HG03354 (cell line): ENCODE measurements around the gene ATXN7L1.

ENCODE experiments used
- ATAC-seq: cut with Tn5 transposase; IDR thresholded peaks from one replicate; pipeline ENCODE4 v1.9.1; 2021; ENCODE audit warnings: mild to moderate bottlenecking; ENCODE audit not compliant: unreplicated experiment, poor library complexity, severe bottlenecking

Gene ATXN7L1

GRCh38 chr7:105691082-105691679 lies 185.2 kb downstream of the ATXN7L1 start:
- peak; percentile 49 for ATAC-seq

GRCh38 chr7:105690325-105690945 lies 186.0 kb downstream of the ATXN7L1 start:
- no peak for ATAC-seq

GRCh38 chr7:105689067-105689819 lies 187.2 kb downstream of the ATXN7L1 start:
- no peak for ATAC-seq

- no peak for ATAC-seq
Observed at GRCh38 chr7:105688617-105689016, 187.8 kb downstream of the ATXN7L1 start.

- no peak for ATAC-seq
Observed at GRCh38 chr7:105685161-105685560, 191.2 kb downstream of the ATXN7L1 start.

- no peak for ATAC-seq
Observed at GRCh38 chr7:105682341-105683060, 193.9 kb downstream of the ATXN7L1 start.

GRCh38 chr7:105680505-105681187 lies 195.8 kb downstream of the ATXN7L1 start:
- no peak for ATAC-seq

- ATAC-seq: peak; percentile 53
Observed at GRCh38 chr7:105678811-105679495, 197.4 kb downstream of the ATXN7L1 start.

GRCh38 chr7:105677817-105678573 lies 198.4 kb downstream of the ATXN7L1 start:
- ATAC-seq: peak; percentile 70

GRCh38 chr7:105677410-105677730 lies 199.0 kb downstream of the ATXN7L1 start:
- no peak for ATAC-seq

- no peak for ATAC-seq
Observed at GRCh38 chr7:105675934-105676371, 200.4 kb downstream of the ATXN7L1 start.

GRCh38 chr7:105674200-105674920 lies 202.0 kb downstream of the ATXN7L1 start:
- no peak for ATAC-seq

- no peak for ATAC-seq
Observed at GRCh38 chr7:105673367-105674084, 202.9 kb downstream of the ATXN7L1 start.

- no peak for ATAC-seq
Observed at GRCh38 chr7:105672801-105673200, 203.6 kb downstream of the ATXN7L1 start.

GRCh38 chr7:105666324-105666723 lies 210.1 kb downstream of the ATXN7L1 start:
- ATAC-seq: no peak

GRCh38 chr7:105665684-105666083 lies 210.7 kb downstream of the ATXN7L1 start:
- no peak for ATAC-seq

GRCh38 chr7:105664816-105665525 lies 211.4 kb downstream of the ATXN7L1 start:
- ATAC-seq: no peak
